Liver (tissue), 9 donors: Measurements from ENCODE around the gene ASS1. TPM values are rescaled to one million over a fixed set of nuclear protein-coding genes. Genes with fewer than 3 reads are reported as not detected.

Source experiments
- DNase-seq: peaks from one replicate; pipeline ENCODE4 v3.0.0-alpha.2; 2017; ENCODE audit warnings: low spot score
- H3K27ac ChIP-seq, 2 donors: one replicate each; pipeline ENCODE4 v1.7.0; 2013; ENCODE audit warnings: inconsistent platforms in 2 of 2, low read length in 2 of 2, control low read depth in 1 of 2, low read depth in 1 of 2, mild to moderate bottlenecking in 1 of 2
- H3K27me3 ChIP-seq, 4 donors: one replicate each; pipeline versions ENCODE4 v1.6.1 to v1.7.0; 2013; ENCODE audit warnings: low read length in 3 of 4, inconsistent platforms in 1 of 4, mild to moderate bottlenecking in 1 of 4, moderate library complexity in 1 of 4; ENCODE audit not compliant: control insufficient read depth in 4 of 4, insufficient read depth in 4 of 4
- H3K36me3 ChIP-seq, 4 donors: one replicate each; pipeline versions ENCODE4 v1.6.1 to v1.7.0; 2013; ENCODE audit warnings: low read length in 3 of 4, mild to moderate bottlenecking in 3 of 4, low read depth in 1 of 4, moderate library complexity in 1 of 4; ENCODE audit not compliant: control insufficient read depth in 4 of 4, insufficient read depth in 3 of 4
- H3K4me1 ChIP-seq, 4 donors: one replicate each; pipeline versions ENCODE4 v1.6.1 to v1.7.0; 2013; ENCODE audit warnings: low read length in 3 of 4, mild to moderate bottlenecking in 3 of 4, moderate library complexity in 1 of 4; ENCODE audit not compliant: control insufficient read depth in 4 of 4, insufficient read depth in 4 of 4
- H3K4me3 ChIP-seq, 3 donors: one replicate each; pipeline versions ENCODE4 v1.6.1 to v1.7.0; 2013; ENCODE audit warnings: low read length in 3 of 3, control low read depth in 1 of 3, low read depth in 1 of 3, mild to moderate bottlenecking in 1 of 3
- H3K9ac ChIP-seq, 2 donors: one replicate each; pipeline ENCODE4 v1.7.0; 2013; ENCODE audit warnings: low read length in 2 of 2, mild to moderate bottlenecking in 2 of 2, moderate library complexity in 2 of 2, control low read depth in 1 of 2, low read depth in 1 of 2
- H3K9me3 ChIP-seq, 4 donors: one replicate each; pipeline versions ENCODE4 v1.6.1 to v1.7.0; 2013; ENCODE audit warnings: low read length in 3 of 4; ENCODE audit not compliant: control insufficient read depth in 4 of 4
- ATF3 ChIP-seq: IDR thresholded peaks from 2 replicates; pipeline ENCODE4 v1.6.1; 2016; ENCODE audit warnings: antibody characterized with exemption
- EGR1 ChIP-seq, 2 donors: IDR thresholded peaks; 2 replicates each; pipeline ENCODE4 v1.6.1; 2016 to 2018; ENCODE audit warnings: antibody characterized with exemption in 2 of 2, low read depth in 2 of 2
- FOXA1 ChIP-seq: IDR thresholded peaks from 2 replicates; pipeline ENCODE4 v1.6.1; 2016; ENCODE audit warnings: antibody characterized with exemption
- FOXA2 ChIP-seq: IDR thresholded peaks from 2 replicates; pipeline ENCODE4 v1.6.1; 2016; ENCODE audit warnings: antibody characterized with exemption
- GABPA ChIP-seq, 2 donors: IDR thresholded peaks in 1 of 2; conservative IDR thresholded peaks in 1 of 2; 2 replicates each; pipeline ENCODE4 v1.6.1; 2016; ENCODE audit warnings: antibody characterized with exemption in 2 of 2, mild to moderate bottlenecking in 1 of 2, moderate library complexity in 1 of 2
- HNF4A ChIP-seq, 2 donors: conservative IDR thresholded peaks; 2 replicates each; pipeline ENCODE4 v1.6.1; 2016; ENCODE audit warnings: antibody characterized with exemption in 2 of 2, mild to moderate bottlenecking in 2 of 2
- HNF4G ChIP-seq: IDR thresholded peaks from 2 replicates; pipeline ENCODE4 v1.6.1; 2016; ENCODE audit warnings: antibody characterized with exemption
- JUND ChIP-seq, 2 donors: IDR thresholded peaks; 2 replicates each; pipeline ENCODE4 v1.6.1; 2016; ENCODE audit warnings: antibody characterized with exemption in 2 of 2
- MAX ChIP-seq: IDR thresholded peaks from 2 replicates; pipeline ENCODE4 v1.6.1; 2016; ENCODE audit warnings: antibody characterized with exemption
- NR2F2 ChIP-seq: IDR thresholded peaks from 2 replicates; pipeline ENCODE4 v1.6.1; 2016; ENCODE audit warnings: antibody characterized with exemption
- RAD21 ChIP-seq, 2 donors: IDR thresholded peaks; 2 replicates each; pipeline ENCODE4 v1.6.1; 2016; ENCODE audit warnings: antibody characterized with exemption in 2 of 2, mild to moderate bottlenecking in 2 of 2
- REST ChIP-seq: IDR thresholded peaks from 2 replicates; pipeline ENCODE4 v1.6.1; 2016; ENCODE audit warnings: antibody characterized with exemption, mild to moderate bottlenecking
- SP1 ChIP-seq: IDR thresholded peaks from 2 replicates; pipeline ENCODE4 v1.6.1; 2018; ENCODE audit warnings: antibody characterized with exemption, mild to moderate bottlenecking
- TAF1 ChIP-seq: conservative IDR thresholded peaks from 2 replicates; pipeline ENCODE4 v1.6.1; 2016; ENCODE audit warnings: antibody characterized with exemption, mild to moderate bottlenecking
- WGBS: extraction: QIAGEN DNeasy Blood & Tissue Kit; methylation state at CpG from one replicate; pipeline ENCODE4 v1.1.7; 2013; 5-methylcytosine and 5-hydroxymethylcytosine counted together
- polyA plus RNA-seq, 2 donors: library from polyadenylated mRNA; stranded (reverse) in 1 of 2; unstranded in 1 of 2; fragments of 200-250 nt in 1 of 2; fragments of >200 nt in 1 of 2; fragmentation: Nextera tagmentation in 1 of 2; extraction: Ambion mirVana in 1 of 2; gene quantifications; one replicate each; pipeline versions ENCODE4 v1.2.1 to v1.2.3, GENCODE V29; 2013 to 2015
- total RNA-seq, 2 donors: library from RNA; depleted of rRNA; stranded (reverse); fragments of >200 nt; gene quantifications; one replicate each; pipeline ENCODE4 v1.2.3, GENCODE V29; 2014
- TF ChIP-seq, protein P1 (sequence below): fragments of 150-350 bp; IDR thresholded peaks from 2 replicates; pipeline ENCODE4 v1.5.1; 2017; ENCODE audit warnings: improper control_type of control experiment, low read depth, low read length; ENCODE audit not compliant: missing input control
- donor health status: healthy.
- donor health status: healthy.
- donor health status: healthy.
- donor health status: healthy.
- donor health status: healthy.

The ASS1 gene
- total and polyA plus RNA-seq, 4 donors, result 396 to 711 (median 533) TPM

DNA sequence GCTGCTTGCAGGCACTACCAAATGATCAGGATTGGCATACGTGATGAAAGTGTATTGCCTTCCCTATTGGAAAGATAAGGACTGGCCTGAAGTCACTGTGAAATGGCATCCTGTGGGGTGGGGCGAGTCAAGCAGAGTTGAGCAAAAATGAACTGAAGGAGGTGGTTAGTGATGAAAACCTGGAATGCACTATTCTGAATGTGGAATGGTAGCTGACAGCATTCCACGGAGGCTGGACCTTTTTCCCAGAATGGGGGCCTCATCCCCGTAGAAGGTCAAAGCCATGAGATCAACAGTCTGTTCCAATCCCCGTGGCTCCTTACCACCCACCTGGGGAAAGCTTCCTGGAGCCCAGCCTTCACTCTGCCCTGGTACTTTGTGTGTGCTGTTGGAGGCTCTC lies 37.7 kb downstream of the ASS1 start:
- H3K4me3 ChIP-seq, result no peak overlapping the region
- TF ChIP-seq HNF4A (conservative IDR thresholded peaks at IDR 0.05) (no peak), RAD21 (IDR thresholded peaks at IDR 0.05) (no peak), JUND (IDR thresholded peaks at IDR 0.05) (no peak), FOXA2 (no peak), FOXA1 (no peak), EGR1 (IDR thresholded peaks at IDR 0.05; ENCODE audit: low read depth in 2 of 2) (no peak), NR2F2 (no peak), TAF1 (no peak), HNF4G (no peak), ATF3 (no peak), REST (no peak), SP1 (no peak), GABPA (IDR thresholded peaks at IDR 0.05 in 1 of 2, conservative IDR thresholded peaks at IDR 0.05 in 1 of 2) (no peak), MAX (no peak)
- no peaks in the 10 kb centered on the region for H3K27me3 ChIP-seq
- H3K36me3 ChIP-seq, result peaks cover 5 to 77% (median 48%) of the 10 kb centered on the region in 4 donors
- no peak overlapping the region for H3K27ac ChIP-seq
- no peak for DNase-seq
- H3K9me3 ChIP-seq, result no peaks in the 10 kb centered on the region
- no peak overlapping the region for H3K9ac ChIP-seq
- 74% methylated on average over 5 of the region's 5 CpGs for WGBS
- H3K4me1 ChIP-seq, result no peaks in the 10 kb centered on the region

- Histone ChIP-seq H3K4me1 (no peaks in the 10 kb centered on the region), H3K9ac (no peak overlapping the region), H3K4me3 (no peak overlapping the region), H3K27ac (no peak overlapping the region), H3K36me3 (peaks cover 5 to 69% (median 49%) of the 10 kb centered on the region in 4 donors), H3K9me3 (no peaks in the 10 kb centered on the region), H3K27me3 (no peaks in the 10 kb centered on the region)
- DNase-seq, result no peak
- WGBS, result 68% methylated on average over 16 of the region's 16 CpGs
- TF ChIP-seq HNF4G (no peak), REST (no peak), EGR1 (IDR thresholded peaks at IDR 0.05; ENCODE audit: low read depth in 2 of 2) (no peak), MAX (no peak), RAD21 (IDR thresholded peaks at IDR 0.05) (no peak), JUND (IDR thresholded peaks at IDR 0.05) (no peak), TAF1 (no peak), FOXA2 (no peak), ATF3 (no peak), SP1 (no peak), NR2F2 (no peak), HNF4A (conservative IDR thresholded peaks at IDR 0.05) (no peak), GABPA (IDR thresholded peaks at IDR 0.05 in 1 of 2, conservative IDR thresholded peaks at IDR 0.05 in 1 of 2) (no peak)
- TF ChIP-seq, protein P1, sequence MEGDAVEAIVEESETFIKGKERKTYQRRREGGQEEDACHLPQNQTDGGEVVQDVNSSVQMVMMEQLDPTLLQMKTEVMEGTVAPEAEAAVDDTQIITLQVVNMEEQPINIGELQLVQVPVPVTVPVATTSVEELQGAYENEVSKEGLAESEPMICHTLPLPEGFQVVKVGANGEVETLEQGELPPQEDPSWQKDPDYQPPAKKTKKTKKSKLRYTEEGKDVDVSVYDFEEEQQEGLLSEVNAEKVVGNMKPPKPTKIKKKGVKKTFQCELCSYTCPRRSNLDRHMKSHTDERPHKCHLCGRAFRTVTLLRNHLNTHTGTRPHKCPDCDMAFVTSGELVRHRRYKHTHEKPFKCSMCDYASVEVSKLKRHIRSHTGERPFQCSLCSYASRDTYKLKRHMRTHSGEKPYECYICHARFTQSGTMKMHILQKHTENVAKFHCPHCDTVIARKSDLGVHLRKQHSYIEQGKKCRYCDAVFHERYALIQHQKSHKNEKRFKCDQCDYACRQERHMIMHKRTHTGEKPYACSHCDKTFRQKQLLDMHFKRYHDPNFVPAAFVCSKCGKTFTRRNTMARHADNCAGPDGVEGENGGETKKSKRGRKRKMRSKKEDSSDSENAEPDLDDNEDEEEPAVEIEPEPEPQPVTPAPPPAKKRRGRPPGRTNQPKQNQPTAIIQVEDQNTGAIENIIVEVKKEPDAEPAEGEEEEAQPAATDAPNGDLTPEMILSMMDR, result no peak
Measured at GRCh38 chr9:130483371-130483971, 38.7 kb downstream of the ASS1 start.
